ENCODE data around the gene STXBP3. TPM values are rescaled to one million over a fixed set of nuclear protein-coding genes. Genes with fewer than 3 reads are reported as not detected.
A peak's percentile ranks its signal among the peaks of the same experiment; 100 is the strongest.

Gene STXBP3
- total RNA-seq, 1 experiment from 2014 or later, result 14.0 TPM

DNA sequence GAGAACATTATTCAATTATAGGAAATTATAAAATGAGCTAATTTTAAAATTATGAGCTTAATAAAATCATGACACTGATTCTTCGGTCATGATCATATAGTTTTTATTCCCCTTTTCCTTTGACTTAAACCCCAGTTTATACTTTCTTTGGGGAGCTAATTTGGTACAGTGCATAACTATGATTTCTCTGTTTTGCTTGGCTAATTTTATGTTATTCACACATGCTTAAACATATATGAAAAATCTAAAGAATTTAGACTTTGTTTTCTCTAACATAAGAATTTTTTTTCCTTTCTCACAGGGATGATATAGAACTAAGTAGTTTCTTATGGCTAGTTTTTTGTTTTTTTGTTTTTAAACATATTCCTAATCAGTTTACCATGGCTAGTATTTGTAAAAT lies 52.5 kb downstream of the STXBP3 start:
- DNase-seq (ENCODE audit: low spot score), result no peak

GRCh38 chr1:108801101-108801500 lies 54.6 kb downstream of the STXBP3 start:
- no peak for DNase-seq (ENCODE audit: low spot score)

DNA sequence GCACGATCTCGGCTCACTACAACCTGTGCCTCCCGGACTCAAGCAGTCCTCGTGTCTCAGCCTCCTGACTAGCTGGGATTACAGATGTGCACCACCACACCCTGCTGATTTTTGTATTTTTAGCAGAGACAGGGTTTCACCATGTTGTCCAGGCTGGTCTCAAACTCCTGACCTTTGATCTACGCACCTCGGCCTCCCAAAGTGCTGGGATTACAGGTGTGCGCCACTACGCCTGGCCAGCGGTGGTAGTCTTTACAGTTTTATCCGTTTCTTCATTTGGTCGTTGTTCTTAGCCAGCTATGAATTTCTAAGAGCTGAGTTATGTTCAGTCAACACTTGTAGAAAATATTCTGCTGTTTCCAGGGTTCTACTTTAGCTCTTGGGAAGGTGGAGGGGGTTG lies 57.1 kb downstream of the STXBP3 start:
- DNase-seq (ENCODE audit: low spot score), result no peak

DNA sequence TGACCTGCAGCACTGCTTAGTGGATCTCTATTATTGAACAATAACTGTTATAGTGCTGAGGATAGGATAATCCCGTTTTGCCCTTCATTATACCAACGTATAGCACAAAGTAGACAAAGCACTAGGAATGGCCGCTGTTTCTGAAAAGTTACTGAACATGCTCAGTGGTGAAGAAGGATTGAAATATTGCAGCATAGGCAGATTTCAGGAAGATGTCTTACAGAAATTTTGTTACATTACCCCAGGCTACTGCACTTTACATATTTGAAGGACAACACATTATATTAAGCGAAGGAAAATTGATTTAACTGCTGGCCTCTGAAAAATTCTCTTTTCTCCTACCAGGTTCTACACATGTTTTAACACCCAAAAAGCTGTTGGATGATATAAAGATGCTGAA lies 62.0 kb downstream of the STXBP3 start:
- DNase-seq (ENCODE audit: low spot score), result no peak

- no peak for DNase-seq (ENCODE audit: low spot score)
Observed at GRCh38 chr1:108811611-108812010, 65.1 kb downstream of the STXBP3 start.

DNA sequence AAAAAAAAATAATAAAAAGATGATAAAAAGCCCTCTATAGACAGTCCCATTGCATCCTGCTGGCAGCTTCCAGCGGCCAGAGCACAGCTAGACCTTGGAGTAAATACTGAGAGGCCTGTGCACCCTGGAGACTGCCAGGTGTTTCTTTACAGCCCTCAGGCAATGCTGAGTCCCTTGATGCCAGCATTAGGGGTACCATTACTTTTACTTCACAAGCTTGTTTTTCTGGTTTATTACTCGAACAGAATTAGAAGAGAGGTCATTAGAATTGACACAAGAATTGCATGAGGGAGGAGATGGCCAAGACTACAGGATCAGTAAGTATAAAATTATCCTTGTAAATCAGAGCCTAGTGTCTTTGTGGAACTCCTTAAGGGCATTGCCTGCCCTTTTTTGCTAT lies 66.9 kb downstream of the STXBP3 start:
- no peak for DNase-seq (ENCODE audit: low spot score)

DNA sequence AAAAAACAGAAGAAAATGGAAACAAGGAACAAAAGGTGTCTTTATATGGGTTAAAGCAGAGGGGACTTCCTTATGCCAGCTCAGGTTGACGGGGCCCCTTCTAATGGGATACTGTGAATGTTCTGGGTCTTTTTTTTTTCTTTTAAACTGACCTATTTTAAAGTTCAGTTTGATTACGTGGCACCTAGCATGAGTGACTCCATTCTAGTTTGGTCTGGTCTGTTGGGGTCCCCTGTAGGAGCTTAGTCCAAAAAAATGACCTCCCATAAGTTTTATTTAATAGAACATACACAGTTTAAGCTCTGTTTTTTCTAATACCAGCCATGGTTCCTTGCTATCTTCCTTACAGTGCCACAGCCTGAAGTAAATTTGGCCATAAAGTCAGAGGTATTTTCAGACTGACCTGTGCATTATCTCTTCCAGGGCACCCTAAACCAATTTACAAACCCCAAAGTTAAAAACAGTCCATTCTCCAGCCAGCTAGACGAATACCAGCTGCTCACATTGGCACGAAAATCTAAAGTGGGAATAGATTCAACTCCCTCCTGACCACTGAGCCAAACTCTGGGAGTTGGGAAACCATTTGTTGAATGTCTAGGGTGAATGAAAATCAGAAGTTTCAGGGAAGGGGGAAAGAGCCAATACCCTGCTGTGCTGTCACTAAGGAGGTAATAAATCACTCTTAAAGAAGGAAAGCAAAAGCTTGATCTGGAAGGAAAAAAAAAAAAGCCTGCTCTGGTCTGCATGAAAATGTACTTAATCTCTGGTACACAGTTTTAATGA lies 68.1 kb downstream of the STXBP3 start:
- DNase-seq (ENCODE audit: low spot score), result no peak

- DNase-seq (ENCODE audit: low spot score), result no peak
Observed at GRCh38 chr1:108815566-108815965, 69.1 kb downstream of the STXBP3 start.

DNA sequence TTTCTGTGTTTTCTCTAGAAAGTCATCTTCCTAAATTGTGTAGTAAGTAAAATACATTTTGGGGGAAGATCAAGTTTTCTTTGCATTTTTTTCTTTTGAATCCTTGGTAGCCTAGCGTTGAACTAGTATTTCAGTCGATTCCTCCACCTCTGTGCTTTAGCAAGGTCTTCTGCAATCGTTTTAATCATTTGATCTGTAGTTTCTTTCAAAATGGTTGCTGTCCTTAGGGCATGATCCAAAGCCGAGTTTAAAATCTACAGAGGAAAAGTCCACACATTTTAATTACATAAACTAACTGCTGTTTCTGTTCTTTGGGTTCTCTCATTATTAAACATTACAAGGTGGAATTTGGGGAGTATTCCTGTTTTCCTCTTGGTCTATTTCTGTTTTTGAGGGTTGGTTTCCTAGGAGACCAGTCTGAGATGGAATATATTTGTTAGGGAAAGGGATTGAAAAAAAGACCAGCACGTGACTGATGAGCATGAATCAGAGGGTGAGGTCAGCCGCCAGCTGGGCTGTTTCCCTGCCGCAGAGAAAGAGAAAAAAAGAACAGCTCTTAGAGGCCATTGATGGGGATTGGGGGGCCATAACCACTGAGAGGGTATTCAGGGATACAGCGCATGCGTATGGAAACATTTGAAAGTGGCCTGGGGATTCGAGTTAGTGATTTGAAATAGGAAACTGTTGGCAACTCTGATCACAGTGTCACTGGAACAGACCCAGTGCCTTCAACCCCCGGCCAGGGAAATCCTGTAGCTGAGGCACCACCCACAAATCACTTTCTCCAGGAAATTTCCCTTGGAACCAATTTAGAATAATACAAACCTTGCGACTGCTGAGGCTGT lies 69.8 kb downstream of the STXBP3 start:
- DNase-seq (ENCODE audit: low spot score), result peak; percentile 76

GRCh38 chr1:108817016-108817415 lies 70.5 kb downstream of the STXBP3 start:
- peak; percentile 84 for DNase-seq (ENCODE audit: low spot score)

DNA sequence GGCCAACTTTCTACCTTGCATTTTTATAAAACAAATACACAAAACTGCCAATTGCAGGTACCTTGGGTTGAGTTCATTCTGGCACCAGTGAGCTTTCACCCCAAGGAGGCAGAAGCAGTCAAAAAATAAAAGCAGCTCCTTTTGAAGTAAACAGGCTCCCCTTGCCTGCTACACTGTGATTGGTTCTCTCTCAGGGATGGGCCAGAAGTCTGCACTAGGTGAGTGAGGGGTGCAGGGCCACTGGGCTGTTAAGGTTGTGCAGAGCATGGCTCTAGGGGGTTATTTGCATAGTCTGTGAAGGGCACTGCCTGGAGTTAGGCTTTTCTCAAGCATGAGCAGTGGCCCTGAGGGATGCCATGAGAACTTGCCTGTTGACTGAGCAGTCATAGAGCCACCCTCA lies 71.3 kb downstream of the STXBP3 start:
- no peak for DNase-seq (ENCODE audit: low spot score)

- DNase-seq (ENCODE audit: low spot score), result no peak
Observed at GRCh38 chr1:108819878-108820277, 73.4 kb downstream of the STXBP3 start.

DNA sequence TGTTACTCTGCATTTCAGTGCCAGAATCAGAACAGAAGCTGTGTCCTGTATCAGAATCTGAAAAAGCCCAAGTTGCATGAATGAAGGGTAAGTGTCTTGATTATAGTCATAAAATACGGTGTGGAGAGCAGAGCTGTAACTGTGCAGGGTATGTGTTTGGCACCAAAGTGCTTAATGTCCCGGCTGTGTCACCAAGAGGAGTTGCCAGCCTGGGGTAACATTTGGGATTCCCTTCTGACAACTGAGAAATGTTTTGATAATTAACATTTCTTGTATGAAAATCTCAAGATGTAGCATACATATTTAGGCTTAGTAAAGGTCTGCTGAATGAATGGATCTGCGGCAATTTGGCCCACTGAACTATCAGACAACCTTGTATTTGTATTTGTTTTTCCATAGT lies 77.2 kb downstream of the STXBP3 start:
- DNase-seq (ENCODE audit: low spot score), result no peak

DNA sequence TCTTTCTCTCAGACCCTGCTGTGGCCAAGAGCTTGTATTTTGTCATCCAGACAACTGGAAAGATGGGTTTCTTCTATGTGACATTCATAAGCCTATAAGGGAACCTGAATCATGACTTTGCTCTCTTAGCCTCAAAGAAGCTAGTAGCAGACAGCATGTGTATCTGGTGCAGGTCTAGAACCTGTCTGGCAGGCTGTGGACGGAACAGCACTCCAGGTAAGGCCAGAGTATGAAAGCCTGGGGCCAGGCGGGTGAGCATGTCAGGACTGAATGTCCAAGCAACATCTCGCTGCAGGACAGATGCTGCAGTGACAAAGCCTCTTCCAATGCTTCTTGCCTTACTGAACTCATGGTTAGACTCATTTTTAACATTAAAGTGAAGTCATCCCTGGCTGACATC lies 77.6 kb downstream of the STXBP3 start:
- no peak for DNase-seq (ENCODE audit: low spot score)

DNA sequence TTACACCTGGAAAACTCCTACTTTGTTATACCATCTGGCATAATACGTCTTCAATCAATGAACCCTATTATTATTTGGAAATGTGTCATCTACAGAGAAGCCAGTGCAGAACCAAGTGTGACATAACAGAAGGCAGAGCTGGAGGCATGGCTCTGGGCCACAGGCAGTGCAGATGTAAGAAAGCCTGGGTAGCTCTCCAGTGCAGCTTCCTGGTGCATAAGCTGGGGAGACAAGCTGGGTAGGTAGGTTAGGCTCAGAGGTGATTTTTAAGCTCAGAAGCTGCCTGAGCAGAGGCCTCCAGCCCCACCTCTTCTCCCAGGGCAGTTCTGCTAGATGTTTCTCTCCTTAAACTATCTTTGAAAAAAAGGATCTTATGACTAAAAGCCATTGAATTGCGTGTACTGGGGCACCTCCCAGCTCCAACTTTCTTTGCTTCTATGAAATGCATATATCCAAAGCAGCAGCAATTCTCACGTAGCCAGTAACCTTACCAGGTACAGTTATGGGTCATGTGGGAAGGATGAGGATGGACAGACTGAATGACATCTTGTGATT lies 79.7 kb downstream of the STXBP3 start:
- no peak for DNase-seq (ENCODE audit: low spot score)

- peak; percentile 90 for DNase-seq (ENCODE audit: low spot score)
Observed at GRCh38 chr1:108828074-108828961, 81.8 kb downstream of the STXBP3 start.

DNA sequence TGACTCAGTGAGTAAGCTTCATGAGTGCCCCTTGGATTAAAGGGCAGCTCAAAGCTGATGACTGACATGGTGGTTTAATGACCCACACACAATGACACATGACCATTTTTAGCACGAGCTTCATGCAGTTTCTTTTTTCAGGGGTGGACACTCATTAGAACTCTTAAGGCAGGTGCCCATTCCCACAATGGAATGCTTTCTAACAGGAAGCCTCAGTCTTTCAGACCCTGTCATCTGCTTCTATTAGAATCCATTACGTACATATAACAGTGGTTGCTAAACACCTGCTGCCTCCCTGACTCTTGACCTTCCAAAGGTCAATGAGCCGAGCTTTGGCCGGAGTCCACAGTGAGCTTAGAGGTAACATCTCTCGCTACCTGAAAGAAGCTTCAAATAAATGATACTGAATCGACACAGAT lies 83.0 kb downstream of the STXBP3 start:
- no peak for DNase-seq (ENCODE audit: low spot score)

DNA sequence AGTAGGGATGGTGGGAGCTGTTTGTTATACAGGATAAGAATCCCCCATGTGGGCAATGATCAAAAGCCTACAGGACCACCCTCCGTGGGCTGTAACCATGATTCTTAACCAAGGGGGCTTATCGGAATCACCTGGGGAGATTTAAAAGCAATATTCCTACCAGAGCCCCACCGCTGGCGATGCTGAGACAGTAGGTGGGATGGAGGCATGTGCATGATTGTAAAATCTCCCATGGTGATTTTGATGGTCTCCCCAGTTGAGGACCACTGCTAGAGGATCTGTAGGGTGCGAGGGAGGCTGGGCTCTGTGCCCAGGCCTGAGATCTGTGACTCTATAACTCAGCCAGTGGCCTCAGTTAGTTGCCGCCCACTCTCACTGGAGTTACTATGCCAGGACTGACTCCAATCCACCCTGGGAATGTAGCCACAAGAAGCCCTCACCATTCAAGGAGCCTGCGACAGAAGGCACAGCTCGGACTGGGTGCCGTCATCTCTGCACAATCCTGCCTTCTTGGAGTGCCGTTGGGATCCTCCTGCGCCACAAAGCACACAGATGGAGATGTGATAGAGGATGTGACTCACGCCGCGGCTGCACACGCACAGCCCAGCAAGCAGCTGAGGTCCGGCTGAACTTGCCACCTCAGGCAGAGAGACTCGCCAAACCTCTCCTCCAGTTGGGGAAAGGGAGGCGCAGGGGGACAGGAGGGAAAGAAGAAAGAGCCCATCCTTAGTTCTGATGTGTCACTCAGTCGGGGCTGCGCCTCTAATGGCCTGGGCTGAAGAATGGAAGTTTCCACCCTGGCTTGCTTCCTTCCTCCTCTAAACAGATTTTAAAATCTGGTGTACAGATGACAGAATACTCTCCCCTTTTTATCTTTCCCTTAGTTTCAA lies 83.9 kb downstream of the STXBP3 start:
- peak; percentile 77 for DNase-seq (ENCODE audit: low spot score)

- no peak for DNase-seq (ENCODE audit: low spot score)
Observed at GRCh38 chr1:108831225-108831624, 84.8 kb downstream of the STXBP3 start.

GRCh38 chr1:108832929-108833328 lies 86.5 kb downstream of the STXBP3 start:
- no peak for DNase-seq (ENCODE audit: low spot score)

DNA sequence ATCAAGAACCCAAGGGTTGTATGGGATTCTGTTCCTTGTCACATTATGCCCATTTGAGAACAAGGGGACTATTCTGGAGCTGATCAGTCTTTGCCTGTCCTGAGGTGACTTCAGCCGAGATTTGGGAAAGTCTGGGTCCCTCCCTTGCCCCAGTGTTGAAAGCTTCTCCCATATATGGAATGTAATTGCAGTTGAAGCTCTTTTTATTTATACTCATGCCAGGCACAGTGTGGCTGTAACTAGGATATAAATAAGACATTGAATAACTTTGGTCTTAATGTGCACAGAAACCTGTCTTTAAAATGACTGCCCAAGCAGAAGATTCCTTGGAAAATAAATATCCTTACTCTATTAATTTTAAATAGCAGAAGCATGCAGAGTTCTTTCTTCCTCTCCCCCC lies 95.2 kb downstream of the STXBP3 start:
- DNase-seq (ENCODE audit: low spot score), result no peak
